NB4 (cell line): ENCODE measurements around the gene MAGI1.

Source experiments
- DNase-seq: peaks from one replicate; pipeline ENCODE4 v3.0.0; 2010; ENCODE audit warnings: low read depth
- H3K4me3 ChIP-seq: one replicate; pipeline ENCODE4 v1.5.1; 2011; ENCODE audit warnings: mild to moderate bottlenecking, low read depth, low read length, moderate library complexity
- MYC ChIP-seq: IDR thresholded peaks from 2 replicates; pipeline ENCODE4 v1.6.1; 2011; ENCODE audit warnings: low read depth, low read length
- POLR2A ChIP-seq: IDR thresholded peaks from 2 replicates; pipeline ENCODE4 v1.6.1; 2011; ENCODE audit warnings: mild to moderate bottlenecking; ENCODE audit not compliant: insufficient read length; ENCODE audit errors: extremely low read depth
- TF ChIP-seq, protein P1 (sequence below): IDR thresholded peaks from one replicate; pipeline ENCODE4 v1.5.1; 2012; ENCODE audit warnings: low read depth, low read length
- TF ChIP-seq, protein P2 (sequence below): IDR thresholded peaks from 2 replicates; pipeline ENCODE4 v1.6.1; 2011; ENCODE audit warnings: low read depth, low read length

Gene MAGI1

DNA sequence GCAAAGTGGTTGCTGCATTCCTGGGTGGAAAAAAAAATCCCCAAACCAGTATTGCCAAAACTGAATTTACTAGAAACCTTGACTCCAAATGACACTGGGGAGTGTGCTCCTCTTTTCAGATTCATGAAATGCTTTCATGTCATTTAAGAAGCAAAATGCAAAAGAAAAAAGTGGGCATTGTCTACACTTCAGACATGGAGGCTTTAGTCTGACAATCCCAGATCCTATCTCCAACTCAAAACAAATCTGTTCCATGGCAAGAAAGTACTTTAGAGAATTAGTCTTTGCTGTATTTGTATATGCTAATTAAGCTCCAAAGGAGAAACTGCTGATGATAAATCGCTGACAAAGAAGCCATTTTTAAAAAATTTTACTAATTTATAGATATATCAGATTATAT is 366.7 kb downstream of the MAGI1 start:
- TF ChIP-seq, protein P1, sequence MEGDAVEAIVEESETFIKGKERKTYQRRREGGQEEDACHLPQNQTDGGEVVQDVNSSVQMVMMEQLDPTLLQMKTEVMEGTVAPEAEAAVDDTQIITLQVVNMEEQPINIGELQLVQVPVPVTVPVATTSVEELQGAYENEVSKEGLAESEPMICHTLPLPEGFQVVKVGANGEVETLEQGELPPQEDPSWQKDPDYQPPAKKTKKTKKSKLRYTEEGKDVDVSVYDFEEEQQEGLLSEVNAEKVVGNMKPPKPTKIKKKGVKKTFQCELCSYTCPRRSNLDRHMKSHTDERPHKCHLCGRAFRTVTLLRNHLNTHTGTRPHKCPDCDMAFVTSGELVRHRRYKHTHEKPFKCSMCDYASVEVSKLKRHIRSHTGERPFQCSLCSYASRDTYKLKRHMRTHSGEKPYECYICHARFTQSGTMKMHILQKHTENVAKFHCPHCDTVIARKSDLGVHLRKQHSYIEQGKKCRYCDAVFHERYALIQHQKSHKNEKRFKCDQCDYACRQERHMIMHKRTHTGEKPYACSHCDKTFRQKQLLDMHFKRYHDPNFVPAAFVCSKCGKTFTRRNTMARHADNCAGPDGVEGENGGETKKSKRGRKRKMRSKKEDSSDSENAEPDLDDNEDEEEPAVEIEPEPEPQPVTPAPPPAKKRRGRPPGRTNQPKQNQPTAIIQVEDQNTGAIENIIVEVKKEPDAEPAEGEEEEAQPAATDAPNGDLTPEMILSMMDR: no peak
- TF ChIP-seq POLR2A (no peak), MYC (no peak)
- TF ChIP-seq, protein P2, sequence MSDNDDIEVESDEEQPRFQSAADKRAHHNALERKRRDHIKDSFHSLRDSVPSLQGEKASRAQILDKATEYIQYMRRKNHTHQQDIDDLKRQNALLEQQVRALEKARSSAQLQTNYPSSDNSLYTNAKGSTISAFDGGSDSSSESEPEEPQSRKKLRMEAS: no peak
- H3K4me3 ChIP-seq: no peak overlapping the region
- DNase-seq: no peak

DNA sequence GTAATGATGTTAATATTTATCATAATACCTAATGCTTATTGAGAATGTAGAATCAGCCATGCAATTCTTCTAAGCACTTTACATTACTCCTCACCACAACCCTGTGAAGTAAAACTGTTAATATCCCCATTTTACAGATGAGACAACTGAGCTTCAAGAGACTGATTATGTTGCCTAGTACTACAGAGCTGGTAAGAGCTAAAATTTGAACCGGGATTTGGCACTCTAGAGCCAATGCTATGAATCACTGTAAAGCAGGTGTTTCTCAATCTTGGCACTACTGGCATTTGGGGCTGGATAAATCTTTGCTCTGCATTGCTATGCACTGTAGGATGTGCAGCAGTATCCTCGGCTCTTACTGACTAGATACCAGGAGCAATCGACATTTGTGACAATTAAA is 367.7 kb downstream of the MAGI1 start:
- TF ChIP-seq MYC (no peak), POLR2A (no peak)
- TF ChIP-seq, protein P1: no peak
- TF ChIP-seq, protein P2: no peak
- no peak for DNase-seq
- H3K4me3 ChIP-seq: no peak overlapping the region

DNA sequence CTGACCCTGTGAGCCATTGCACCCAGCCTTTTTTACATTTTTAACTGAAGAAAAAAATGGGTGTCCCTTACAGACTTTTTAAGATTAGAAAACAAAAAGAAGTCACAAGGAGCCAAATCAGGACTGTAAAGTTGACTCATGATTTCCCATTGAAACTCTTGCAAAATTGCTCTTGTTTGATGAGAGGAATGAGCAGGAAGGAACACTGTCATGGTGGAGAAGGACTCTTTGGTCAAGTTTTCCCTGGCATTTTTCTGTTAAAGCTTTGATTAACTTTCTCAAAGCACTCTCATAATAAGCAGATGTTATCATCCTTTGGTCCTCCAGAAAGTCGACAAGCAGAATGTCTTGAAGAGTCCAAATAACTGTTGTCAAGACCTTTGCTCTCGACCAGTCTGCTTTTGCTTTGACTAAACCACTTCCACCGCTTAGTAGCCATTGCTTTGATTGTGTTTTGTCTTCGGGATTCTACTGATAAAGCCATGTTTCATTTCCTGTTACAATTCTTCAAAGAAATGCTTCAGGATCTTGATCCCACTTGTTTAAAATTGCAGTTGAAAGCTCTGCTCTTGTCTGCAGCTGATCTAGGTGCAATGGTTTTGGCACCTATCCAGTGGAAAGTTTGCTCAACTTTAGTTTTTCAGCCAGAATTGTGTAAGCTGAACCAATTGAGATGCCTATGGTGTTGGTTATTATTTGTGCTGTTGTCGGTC is 369.4 kb downstream of the MAGI1 start:
- TF ChIP-seq POLR2A (no peak), MYC (no peak)
- TF ChIP-seq, protein P2: no peak
- TF ChIP-seq, protein P1: no peak
- no peak overlapping the region for H3K4me3 ChIP-seq
- no peak for DNase-seq

DNA sequence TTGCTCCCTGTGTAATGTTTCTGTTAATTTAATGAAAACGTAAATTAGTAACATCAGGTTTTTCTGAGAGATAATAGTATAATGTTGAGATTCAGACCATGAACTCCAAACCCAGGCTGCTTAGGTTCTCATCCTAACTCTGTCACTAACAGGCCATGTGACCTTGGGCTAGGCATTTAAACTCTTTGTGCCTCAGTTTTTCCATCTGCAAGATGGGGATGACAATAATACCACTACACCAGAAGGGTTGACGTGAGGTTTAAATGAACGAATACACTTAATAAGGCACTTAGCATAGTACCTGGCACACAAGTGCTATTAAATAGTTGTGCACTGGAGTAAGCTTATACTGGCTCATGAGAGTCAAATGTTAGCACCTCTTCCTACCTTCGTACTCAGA is 370.8 kb downstream of the MAGI1 start:
- no peak overlapping the region for H3K4me3 ChIP-seq
- DNase-seq: no peak
- TF ChIP-seq POLR2A (no peak), MYC (no peak)
- TF ChIP-seq, protein P1: no peak
- TF ChIP-seq, protein P2: no peak

DNA sequence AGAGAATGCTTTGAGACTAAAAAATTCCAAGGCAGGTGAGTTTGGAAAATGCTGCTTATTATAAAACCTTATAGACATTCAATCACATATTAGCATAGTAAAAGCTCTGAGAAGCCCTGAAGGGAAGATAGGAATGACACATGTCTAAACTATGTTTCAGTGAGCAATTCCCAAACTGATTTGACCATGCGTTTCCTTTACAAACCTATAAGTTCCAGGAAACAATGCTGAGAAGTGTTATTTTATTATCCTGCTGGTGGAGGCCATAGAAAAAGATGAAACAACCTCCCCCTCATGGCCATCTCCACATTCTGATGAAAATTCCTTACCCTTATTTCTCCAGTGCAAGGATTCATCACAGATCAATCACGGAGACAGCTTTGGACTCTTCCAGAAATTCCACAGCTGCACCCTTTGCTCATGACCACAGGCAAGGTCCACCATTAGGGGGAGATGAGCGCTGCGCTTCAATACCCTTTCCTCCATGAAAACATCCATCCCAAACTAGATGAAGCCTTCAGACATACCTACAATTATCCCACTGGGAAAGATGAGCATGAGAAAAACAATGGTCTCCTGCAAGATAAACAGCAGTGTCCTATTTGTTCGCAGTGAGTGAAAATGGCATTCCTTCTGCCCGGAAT is 372.1 kb downstream of the MAGI1 start:
- DNase-seq: no peak
- no peak for TF ChIP-seq MYC
- TF ChIP-seq, protein P1: no peak
- TF ChIP-seq, protein P2: no peak
- no peak for TF ChIP-seq POLR2A
- H3K4me3 ChIP-seq: no peak overlapping the region
